Thyroid gland (tissue), 4 donors: Measurements from ENCODE around the gene DKC1.

Experiments used
- CTCF ChIP-seq, 6 experiments: fragments of 200-600 bp in 3 of 6; fragments of 450-650 bp in 3 of 6; sonication (generic) in 3 of 6; IDR thresholded peaks; one replicate each; pipeline ENCODE4 v1.5.1; 2016 to 2019; ENCODE audit warnings: antibody characterized with exemption in 6 of 6, mild to moderate bottlenecking in 2 of 6, inconsistent platforms in 1 of 6, moderate library complexity in 1 of 6
- POLR2A ChIP-seq, 2 donors: fragments of 450-650 bp; IDR thresholded peaks; one replicate each; pipeline ENCODE4 v1.6.1; 2017; ENCODE audit warnings: antibody characterized with exemption in 2 of 2, mild to moderate bottlenecking in 2 of 2, moderate library complexity in 1 of 2

GRCh38 chrX:154779261-154779660 is 16.6 kb downstream of the DKC1 start:
- TF ChIP-seq CTCF (IDR thresholded peaks at IDR 0.05) (no peak), POLR2A (IDR thresholded peaks at IDR 0.05) (no peak)
